ENCODE results near the gene SUDS3. TPM values are rescaled to one million over a fixed set of nuclear protein-coding genes. Genes with fewer than 3 reads are reported as not detected.

Gene SUDS3
- total RNA-seq, 1 experiment from 2014 or later, result 55.0 TPM

DNA sequence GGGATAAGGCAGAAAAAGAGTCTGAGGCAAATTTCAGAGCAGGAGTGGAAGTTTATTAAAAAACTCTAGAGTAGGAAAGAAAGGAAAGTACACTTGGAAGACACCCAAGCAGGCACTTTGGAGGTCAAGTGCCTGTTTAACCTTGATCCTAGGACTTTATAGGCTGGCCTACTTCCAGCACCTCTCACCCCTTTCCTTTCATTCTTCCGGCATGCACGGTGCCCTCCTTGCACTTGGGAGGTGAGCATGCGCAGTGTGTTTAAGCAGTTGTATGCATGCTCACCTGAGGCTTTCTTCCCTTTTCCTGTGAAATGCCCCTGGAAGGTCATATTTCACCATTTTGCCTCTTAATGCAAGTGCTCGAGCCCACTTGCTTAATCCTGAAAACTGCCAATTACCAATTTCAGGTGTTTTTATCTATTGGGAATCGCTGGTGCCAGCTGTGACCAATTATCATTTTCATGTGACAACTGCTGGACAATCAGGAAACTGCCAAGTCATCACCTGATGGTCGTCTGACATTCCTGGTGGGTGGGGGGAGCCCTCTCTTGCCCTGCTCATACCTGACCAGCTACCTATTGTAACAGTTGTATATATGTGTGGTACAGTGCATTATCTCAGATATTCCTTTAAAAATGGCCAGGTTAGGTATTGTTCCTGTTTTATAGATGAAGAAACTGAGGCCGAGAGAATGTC is 53.5 kb downstream of the SUDS3 start:
- H3K27me3 ChIP-seq (ENCODE audit: low read length), result no peaks in the 10 kb centered on the region
- H3K4me1 ChIP-seq (ENCODE audit: low read length), result no peaks in the 10 kb centered on the region
- no peak for DNase-seq
- H3K36me3 ChIP-seq (ENCODE audit: insufficient read depth, low read length), result no peaks in the 10 kb centered on the region
- H2AFZ ChIP-seq (ENCODE audit: low read length), result no peak overlapping the region
- H3K4me3 ChIP-seq (ENCODE audit: low read length), result no peak overlapping the region
- no peak overlapping the region for H3K9ac ChIP-seq (ENCODE audit: low read length)
- H3K79me2 ChIP-seq (ENCODE audit: low read length), result no peaks in the 10 kb centered on the region
- no peak overlapping the region for H3K27ac ChIP-seq (ENCODE audit: low read length)
- H3K4me2 ChIP-seq (ENCODE audit: low read depth, low read length, poor library complexity, severe bottlenecking), result no peak overlapping the region
- H3K9me2 ChIP-seq (replicated peaks; ENCODE audit: insufficient read depth, low read length), result no peaks in the 10 kb centered on the region
- H4K20me1 ChIP-seq (ENCODE audit: insufficient read depth, low read depth, low read length), result 0 out of 2 replicates have a peak, but pooled peaks cover 3% of the 10 kb centered on the region
- H3K9me3 ChIP-seq (ENCODE audit: low read length), result no peaks in the 10 kb centered on the region

- H3K9me3 ChIP-seq (ENCODE audit: low read length), result no peaks in the 10 kb centered on the region
- H3K4me2 ChIP-seq (ENCODE audit: low read depth, low read length, poor library complexity, severe bottlenecking), result no peak overlapping the region
- H3K36me3 ChIP-seq (ENCODE audit: insufficient read depth, low read length), result no peaks in the 10 kb centered on the region
- H2AFZ ChIP-seq (ENCODE audit: low read length), result no peak overlapping the region
- no peaks in the 10 kb centered on the region for H3K79me2 ChIP-seq (ENCODE audit: low read length)
- H3K4me1 ChIP-seq (ENCODE audit: low read length), result no peaks in the 10 kb centered on the region
- no peak for DNase-seq
- H3K27me3 ChIP-seq (ENCODE audit: low read length), result no peaks in the 10 kb centered on the region
- no peak overlapping the region for H3K4me3 ChIP-seq (ENCODE audit: low read length)
- H3K9ac ChIP-seq (ENCODE audit: low read length), result no peak overlapping the region
- H3K27ac ChIP-seq (ENCODE audit: low read length), result no peak overlapping the region
- no peaks in the 10 kb centered on the region for H3K9me2 ChIP-seq (replicated peaks; ENCODE audit: insufficient read depth, low read length)
- 0 out of 2 replicates have a peak, but pooled peaks cover 3% of the 10 kb centered on the region for H4K20me1 ChIP-seq (ENCODE audit: insufficient read depth, low read depth, low read length)
Measured at GRCh38 chr12:118430516-118430915, 54.2 kb downstream of the SUDS3 start.

DNA sequence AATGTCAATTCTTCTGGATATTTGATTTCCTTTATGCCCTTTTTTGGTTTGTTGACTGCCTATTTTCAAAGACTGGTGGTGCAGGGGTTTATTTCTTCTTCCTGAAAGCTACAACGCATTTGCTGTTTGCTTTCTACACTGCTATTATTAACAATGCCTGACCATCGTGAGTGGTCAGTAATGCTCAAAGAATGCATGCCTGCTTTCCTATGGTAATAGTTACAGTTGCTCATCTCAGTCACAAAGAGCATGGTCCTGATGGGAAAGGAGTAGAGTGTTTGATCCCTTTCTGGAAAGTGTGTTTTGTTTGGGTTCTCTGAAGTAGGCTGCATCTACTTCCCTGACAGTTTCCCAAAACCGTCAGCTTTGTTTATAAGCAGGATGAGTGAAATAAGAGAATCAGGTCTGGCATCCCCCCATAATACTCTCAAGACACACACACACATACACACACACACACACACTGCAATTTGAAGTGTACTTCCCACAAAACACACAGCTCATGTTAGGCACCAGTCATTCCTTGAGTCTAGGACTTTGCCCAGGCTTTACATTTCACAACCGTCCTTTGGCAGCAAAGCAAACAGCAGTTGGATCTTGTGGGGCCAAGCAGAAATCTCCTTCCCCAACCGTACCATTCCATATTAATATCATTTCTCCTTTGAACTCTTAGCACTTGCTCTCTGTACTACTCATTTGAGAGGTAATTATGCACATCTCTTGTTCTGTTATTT is 56.6 kb downstream of the SUDS3 start:
- DNase-seq, result no peak
- Histone ChIP-seq H3K79me2 (ENCODE audit: low read length) (no peaks in the 10 kb centered on the region), H3K4me1 (ENCODE audit: low read length) (no peaks in the 10 kb centered on the region), H3K9me3 (ENCODE audit: low read length) (no peaks in the 10 kb centered on the region), H3K4me2 (ENCODE audit: low read depth, low read length, poor library complexity, severe bottlenecking) (no peak overlapping the region), H3K36me3 (ENCODE audit: insufficient read depth, low read length) (no peaks in the 10 kb centered on the region), H3K27me3 (ENCODE audit: low read length) (no peaks in the 10 kb centered on the region), H3K9me2 (replicated peaks; ENCODE audit: insufficient read depth, low read length) (no peaks in the 10 kb centered on the region), H4K20me1 (ENCODE audit: insufficient read depth, low read depth, low read length) (0 out of 2 replicates have a peak, but pooled peaks cover 3% of the 10 kb centered on the region), H3K9ac (ENCODE audit: low read length) (no peak overlapping the region), H3K4me3 (ENCODE audit: low read length) (no peak overlapping the region), H2AFZ (ENCODE audit: low read length) (no peak overlapping the region), H3K27ac (ENCODE audit: low read length) (no peak overlapping the region)

DNA sequence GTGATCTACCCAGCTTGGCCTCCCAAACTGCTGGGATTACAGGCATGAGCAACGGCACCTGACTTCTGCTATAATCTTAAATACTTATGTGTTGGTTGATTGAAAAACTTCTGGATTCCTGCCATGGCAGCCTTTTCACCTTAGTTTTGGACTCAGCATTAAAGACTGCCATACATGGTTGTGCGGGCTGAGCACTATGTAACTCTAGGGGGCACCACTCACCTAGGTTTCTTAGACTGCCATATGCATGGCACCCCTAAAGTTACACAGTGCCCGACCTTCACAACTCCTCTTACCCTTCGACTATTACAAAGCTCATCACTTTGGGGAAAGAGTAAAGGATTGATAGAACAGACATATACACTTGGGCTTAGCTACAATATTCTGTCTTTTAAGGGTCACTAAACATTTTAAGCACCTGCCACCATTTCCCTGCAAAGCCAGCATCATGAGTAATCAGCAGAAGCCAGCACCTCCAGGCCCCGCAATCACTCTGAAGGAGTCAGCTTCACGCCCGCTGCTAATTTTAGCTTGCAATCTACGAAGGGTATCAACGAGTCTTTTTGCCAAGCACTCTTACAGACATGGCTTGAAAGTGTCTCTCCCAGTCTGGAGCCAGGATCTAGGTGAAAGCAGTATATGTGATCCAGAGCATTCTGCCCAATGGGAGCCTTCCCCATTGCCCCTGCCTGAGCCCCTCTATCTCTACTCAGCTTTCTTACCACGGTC is 59.8 kb downstream of the SUDS3 start:
- Histone ChIP-seq H4K20me1 (ENCODE audit: insufficient read depth, low read depth, low read length) (0 out of 2 replicates have a peak, but pooled peaks cover 3% of the 10 kb centered on the region), H3K79me2 (ENCODE audit: low read length) (no peaks in the 10 kb centered on the region), H3K4me3 (ENCODE audit: low read length) (no peak overlapping the region), H3K4me1 (ENCODE audit: low read length) (no peaks in the 10 kb centered on the region), H3K27me3 (ENCODE audit: low read length) (no peaks in the 10 kb centered on the region), H3K36me3 (ENCODE audit: insufficient read depth, low read length) (no peaks in the 10 kb centered on the region), H3K27ac (ENCODE audit: low read length) (no peak overlapping the region), H3K4me2 (ENCODE audit: low read depth, low read length, poor library complexity, severe bottlenecking) (no peak overlapping the region), H3K9ac (ENCODE audit: low read length) (no peak overlapping the region), H3K9me3 (ENCODE audit: low read length) (no peaks in the 10 kb centered on the region), H3K9me2 (replicated peaks; ENCODE audit: insufficient read depth, low read length) (no peaks in the 10 kb centered on the region), H2AFZ (ENCODE audit: low read length) (no peak overlapping the region)
- peak; percentile 82 for DNase-seq

DNA sequence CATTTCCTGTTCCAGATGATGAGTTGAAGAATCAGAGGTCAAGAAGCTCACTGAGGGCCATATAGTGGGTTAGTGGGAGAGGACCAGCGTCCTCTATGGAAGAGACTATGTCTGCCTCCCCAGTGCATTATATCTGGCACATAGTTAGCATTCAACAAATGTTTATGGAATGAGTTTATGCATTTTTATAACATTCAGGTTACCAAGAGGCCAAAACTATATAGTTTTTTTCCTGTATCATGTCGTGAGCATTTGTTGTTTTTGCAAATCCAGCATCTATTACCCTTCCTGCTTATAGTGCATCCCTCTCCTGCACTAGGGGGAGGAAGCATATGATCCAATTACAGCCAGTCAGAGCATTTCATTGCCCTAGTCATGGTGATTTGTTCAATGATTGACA is 60.6 kb downstream of the SUDS3 start:
- H3K27me3 ChIP-seq (ENCODE audit: low read length), result no peaks in the 10 kb centered on the region

DNA sequence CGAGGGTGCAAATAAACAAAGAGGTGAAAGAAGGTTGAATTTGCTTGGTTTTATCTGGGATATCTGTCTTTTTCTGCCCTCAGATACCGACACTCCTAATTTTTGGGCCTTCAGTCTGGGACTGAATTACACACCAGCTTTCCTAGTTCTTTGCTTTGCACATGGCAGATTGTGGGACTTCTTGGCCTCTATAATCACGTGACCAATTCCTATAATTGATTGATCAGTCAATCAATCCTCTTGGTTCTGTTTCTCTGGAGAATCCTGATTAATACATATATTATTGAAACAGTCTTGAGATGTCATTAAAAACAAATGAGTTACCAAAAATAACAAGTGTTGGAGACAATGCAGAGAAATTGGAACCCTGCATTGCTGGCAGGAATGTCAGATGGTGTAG is 62.7 kb downstream of the SUDS3 start:
- Histone ChIP-seq H3K9me3 (ENCODE audit: low read length) (no peaks in the 10 kb centered on the region), H3K36me3 (ENCODE audit: insufficient read depth, low read length) (no peaks in the 10 kb centered on the region), H3K4me2 (ENCODE audit: low read depth, low read length, poor library complexity, severe bottlenecking) (no peak overlapping the region), H3K9ac (ENCODE audit: low read length) (no peak overlapping the region), H3K4me1 (ENCODE audit: low read length) (no peaks in the 10 kb centered on the region), H3K9me2 (replicated peaks; ENCODE audit: insufficient read depth, low read length) (no peaks in the 10 kb centered on the region), H3K79me2 (ENCODE audit: low read length) (no peaks in the 10 kb centered on the region), H3K27ac (ENCODE audit: low read length) (no peak overlapping the region), H4K20me1 (ENCODE audit: insufficient read depth, low read depth, low read length) (no peaks in the 10 kb centered on the region), H3K4me3 (ENCODE audit: low read length) (no peak overlapping the region), H3K27me3 (ENCODE audit: low read length) (no peaks in the 10 kb centered on the region), H2AFZ (ENCODE audit: low read length) (no peak overlapping the region)
- DNase-seq, result no peak

More for the DNA sequence above, 60.6 kb downstream of the SUDS3 start:
- H3K9ac ChIP-seq (ENCODE audit: low read length), result no peak overlapping the region
- H2AFZ ChIP-seq (ENCODE audit: low read length), result no peak overlapping the region
- H3K4me1 ChIP-seq (ENCODE audit: low read length), result no peaks in the 10 kb centered on the region
- H3K27ac ChIP-seq (ENCODE audit: low read length), result no peak overlapping the region
- no peak for DNase-seq
- H3K4me2 ChIP-seq (ENCODE audit: low read depth, low read length, poor library complexity, severe bottlenecking), result no peak overlapping the region
- H3K79me2 ChIP-seq (ENCODE audit: low read length), result no peaks in the 10 kb centered on the region
- H3K9me3 ChIP-seq (ENCODE audit: low read length), result no peaks in the 10 kb centered on the region
- H4K20me1 ChIP-seq (ENCODE audit: insufficient read depth, low read depth, low read length), result 0 out of 2 replicates have a peak, but pooled peaks cover 3% of the 10 kb centered on the region
- no peaks in the 10 kb centered on the region for H3K36me3 ChIP-seq (ENCODE audit: insufficient read depth, low read length)
- no peak overlapping the region for H3K4me3 ChIP-seq (ENCODE audit: low read length)
- H3K9me2 ChIP-seq (replicated peaks; ENCODE audit: insufficient read depth, low read length), result no peaks in the 10 kb centered on the region

DNA sequence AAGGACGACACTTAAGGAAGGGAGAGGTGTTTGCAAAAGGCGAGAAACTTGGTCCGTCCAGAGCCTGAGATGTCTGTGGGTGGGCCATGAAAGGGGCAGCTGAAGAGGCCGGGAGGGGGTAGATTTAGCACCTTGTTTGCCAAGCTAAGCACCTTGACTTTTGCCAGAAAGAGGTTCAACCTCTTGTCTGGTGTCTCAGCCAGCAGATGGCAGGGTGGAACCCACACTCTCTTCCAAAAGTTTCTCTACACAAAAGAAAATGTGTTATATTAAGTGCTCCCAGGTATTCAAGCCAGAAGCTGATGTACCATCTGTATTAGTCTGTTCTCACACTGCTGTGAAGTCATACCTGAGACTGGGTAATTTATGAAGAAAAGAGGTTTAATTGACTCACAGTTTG is 69.9 kb downstream of the SUDS3 start:
- Histone ChIP-seq H3K79me2 (ENCODE audit: low read length) (no peaks in the 10 kb centered on the region), H4K20me1 (ENCODE audit: insufficient read depth, low read depth, low read length) (no peaks in the 10 kb centered on the region), H3K9ac (ENCODE audit: low read length) (no peak overlapping the region), H3K27me3 (ENCODE audit: low read length) (no peaks in the 10 kb centered on the region), H3K27ac (ENCODE audit: low read length) (no peak overlapping the region), H3K9me2 (replicated peaks; ENCODE audit: insufficient read depth, low read length) (no peaks in the 10 kb centered on the region), H2AFZ (ENCODE audit: low read length) (no peak overlapping the region), H3K4me1 (ENCODE audit: low read length) (no peaks in the 10 kb centered on the region), H3K4me3 (ENCODE audit: low read length) (no peak overlapping the region), H3K36me3 (ENCODE audit: insufficient read depth, low read length) (no peaks in the 10 kb centered on the region), H3K9me3 (ENCODE audit: low read length) (no peaks in the 10 kb centered on the region), H3K4me2 (ENCODE audit: low read depth, low read length, poor library complexity, severe bottlenecking) (no peak overlapping the region)
- no peak for DNase-seq

DNA sequence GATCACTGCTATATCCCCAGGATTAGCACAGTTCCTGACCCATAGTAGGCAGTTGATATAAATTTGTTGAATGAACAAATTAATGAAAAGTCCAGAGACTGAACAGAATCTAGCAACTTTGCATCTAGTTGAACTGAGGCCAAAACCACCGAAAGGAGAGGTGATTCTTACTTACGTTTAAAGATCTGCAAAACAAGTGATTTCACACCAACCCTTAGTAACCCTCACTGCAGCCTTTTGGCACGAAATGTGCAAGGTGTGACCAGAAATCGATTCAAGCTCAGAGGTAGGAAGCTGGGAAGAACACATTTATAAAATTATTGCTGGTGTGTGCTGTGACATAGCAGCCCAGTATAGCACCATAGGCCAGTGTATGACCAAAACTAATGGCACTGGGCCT is 70.8 kb downstream of the SUDS3 start:
- Histone ChIP-seq H3K27me3 (ENCODE audit: low read length) (no peaks in the 10 kb centered on the region), H3K4me3 (ENCODE audit: low read length) (no peak overlapping the region), H3K9me2 (replicated peaks; ENCODE audit: insufficient read depth, low read length) (no peaks in the 10 kb centered on the region), H3K36me3 (ENCODE audit: insufficient read depth, low read length) (no peaks in the 10 kb centered on the region), H3K79me2 (ENCODE audit: low read length) (no peaks in the 10 kb centered on the region), H3K4me2 (ENCODE audit: low read depth, low read length, poor library complexity, severe bottlenecking) (no peak overlapping the region), H3K4me1 (ENCODE audit: low read length) (no peaks in the 10 kb centered on the region), H3K9me3 (ENCODE audit: low read length) (no peaks in the 10 kb centered on the region), H3K27ac (ENCODE audit: low read length) (no peak overlapping the region), H4K20me1 (ENCODE audit: insufficient read depth, low read depth, low read length) (no peaks in the 10 kb centered on the region), H2AFZ (ENCODE audit: low read length) (no peak overlapping the region), H3K9ac (ENCODE audit: low read length) (no peak overlapping the region)
- DNase-seq, result no peak

Measured in Karpas-422 (cell line).